K562 (cell line): ENCODE data around the gene ATP5F1A. TPM values are rescaled to one million over a fixed set of nuclear protein-coding genes. Genes with fewer than 3 reads are reported as not detected.

Experiments
- CCNT2 ChIP-seq: IDR thresholded peaks from 2 replicates; pipeline ENCODE4 v1.6.1; 2011; ENCODE audit warnings: borderline replicate concordance, low read depth, mild to moderate bottlenecking, moderate library complexity, mixed read lengths, low read length; ENCODE audit not compliant: insufficient read length; ENCODE audit errors: extremely low read depth
- CREB3 ChIP-seq: fragments of 450-650 bp; conservative IDR thresholded peaks from 2 replicates; pipeline ENCODE4 v1.6.1; 2016; ENCODE audit warnings: missing genetic modification characterization, low read depth, mild to moderate bottlenecking, missing compliant biosample characterization, moderate library complexity
- KDM5B ChIP-seq: fragments of 200-600 bp; sonication (generic); IDR thresholded peaks from 2 replicates; pipeline ENCODE4 v1.6.1; 2012; ENCODE audit warnings: low read depth, mild to moderate bottlenecking, moderate library complexity, low read length, control low read depth, inconsistent platforms; ENCODE audit not compliant: insufficient replicate concordance
- L3MBTL2 ChIP-seq: fragments of 450-650 bp; IDR thresholded peaks from 2 replicates; pipeline ENCODE4 v1.6.1; 2016; ENCODE audit warnings: mild to moderate bottlenecking, moderate library complexity
- NR4A1 ChIP-seq, 2 experiments: fragments of 250-450 bp in 1 of 2; fragments of 450-650 bp in 1 of 2; sonication (Bioruptor Pico) in 1 of 2; IDR thresholded peaks; 2 replicates each; pipeline versions ENCODE4 v1.4.0 to v1.6.1; 2016 to 2020; ENCODE audit warnings: mild to moderate bottlenecking in 2 of 2, missing compliant biosample characterization in 1 of 2, missing genetic modification characterization in 1 of 2, moderate library complexity in 1 of 2
- PCBP1 ChIP-seq: fragments of 200-400 bp; formaldehyde crosslinking; IDR thresholded peaks from 2 replicates; pipeline ENCODE4 v1.6.1; 2018; ENCODE audit warnings: mild to moderate bottlenecking, low read depth, low read length; ENCODE audit not compliant: poor library complexity, severe bottlenecking
- TAF1 ChIP-seq: IDR thresholded peaks from 2 replicates; pipeline ENCODE4 v1.6.1; 2011; ENCODE audit warnings: mild to moderate bottlenecking, low read length, moderate library complexity; ENCODE audit not compliant: insufficient read depth, control insufficient read depth, severe bottlenecking; ENCODE audit errors: extremely low read depth
- ZNF175 ChIP-seq: fragments of 200-800 bp; sonication (Bioruptor generic); IDR thresholded peaks from 2 replicates; pipeline ENCODE4 v1.6.1; 2016; ENCODE audit warnings: low read depth, mild to moderate bottlenecking, missing genetic modification characterization, missing compliant biosample characterization
- ZNF592 ChIP-seq: fragments of 450-650 bp; IDR thresholded peaks from 2 replicates; pipeline ENCODE4 v1.6.1; 2017; ENCODE audit warnings: antibody characterized with exemption, mild to moderate bottlenecking
- polyA plus RNA-seq, 8 experiments: library from polyadenylated mRNA; depleted of rRNA in 4 of 8; stranded (reverse) in 5 of 8; unstranded in 3 of 8; fragments of >200 nt; fragmentation: Nextera tagmentation in 2 of 8; fragmentation: Illumina TruSeq in 1 of 8; extraction: Ambion mirVana in 2 of 8; extraction: Trizol in 1 of 8; gene quantifications; 2 replicates each; pipeline versions ENCODE4 v1.2.1 to v1.2.3, GENCODE V29; 2011 to 2014; ENCODE audit warnings: inconsistent platforms in 1 of 8, missing spikeins in 1 of 8
- total RNA-seq, 7 experiments: library from RNA; depleted of rRNA in 6 of 7; stranded (reverse); fragments of >200 nt in 6 of 7; fragmentation: Illumina TruSeq in 2 of 7; extraction: Trizol in 2 of 7; gene quantifications; 2 replicates each; pipeline versions ENCODE4 v1.2.1 to v1.2.3, GENCODE V29; 2011 to 2021; ENCODE audit warnings: low replicate concordance in 1 of 7
- TF ChIP-seq, protein P1 (sequence below): fragments of 450-650 bp; IDR thresholded peaks from 2 replicates; pipeline ENCODE4 v1.6.1; 2014; ENCODE audit warnings: low read depth, mild to moderate bottlenecking, moderate library complexity, borderline replicate concordance
- TF ChIP-seq, protein P2 (sequence below): fragments of 250-450 bp; sonication (Bioruptor Pico); IDR thresholded peaks from 2 replicates; pipeline ENCODE4 v1.8.0; 2022; ENCODE audit warnings: moderate library complexity, mild to moderate bottlenecking, inconsistent platforms

Gene ATP5F1A
- total and polyA plus RNA-seq, 9 of the 15 experiments (the other 6 are each of a cell fraction or from before 2014, with no cell fraction given), result 377 to 762 (median 490) TPM

DNA sequence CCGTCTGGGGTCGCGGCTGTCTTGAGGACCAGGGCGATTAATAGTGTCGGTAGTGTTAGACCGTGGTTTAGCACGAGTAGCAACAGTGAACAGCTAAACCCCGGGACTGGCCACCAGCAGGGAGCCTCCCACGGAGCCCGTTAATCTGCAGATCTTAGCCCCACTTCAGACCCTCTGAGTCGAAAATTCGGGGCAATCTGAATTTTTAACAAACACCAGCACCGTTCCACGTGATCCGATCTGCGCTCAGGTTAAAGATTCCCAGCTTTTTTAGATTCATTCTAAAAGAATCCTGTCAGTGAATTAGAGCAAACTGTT is 479 bp upstream of the ATP5F1A start (continued):
- peak; percentile 47; the same call in 1 of the 2 replicates for TF ChIP-seq ZNF592
- no peak for TF ChIP-seq CCNT2
- TF ChIP-seq KDM5B, result peak; percentile 42
- TF ChIP-seq NR4A1 (CRISPR knock-in tag; IDR thresholded peaks at IDR 0.05), result no peak
- peak; percentile 60; the same call in 1 of the 2 replicates for TF ChIP-seq NR4A1 (tag; IDR thresholded peaks at IDR 0.05)
- 0 out of 2 replicates have a peak, but pooled peaks have one; percentile 10 for TF ChIP-seq ZNF175 (CRISPR knock-in tag)
- no peak for TF ChIP-seq PCBP1
- TF ChIP-seq, protein P1, sequence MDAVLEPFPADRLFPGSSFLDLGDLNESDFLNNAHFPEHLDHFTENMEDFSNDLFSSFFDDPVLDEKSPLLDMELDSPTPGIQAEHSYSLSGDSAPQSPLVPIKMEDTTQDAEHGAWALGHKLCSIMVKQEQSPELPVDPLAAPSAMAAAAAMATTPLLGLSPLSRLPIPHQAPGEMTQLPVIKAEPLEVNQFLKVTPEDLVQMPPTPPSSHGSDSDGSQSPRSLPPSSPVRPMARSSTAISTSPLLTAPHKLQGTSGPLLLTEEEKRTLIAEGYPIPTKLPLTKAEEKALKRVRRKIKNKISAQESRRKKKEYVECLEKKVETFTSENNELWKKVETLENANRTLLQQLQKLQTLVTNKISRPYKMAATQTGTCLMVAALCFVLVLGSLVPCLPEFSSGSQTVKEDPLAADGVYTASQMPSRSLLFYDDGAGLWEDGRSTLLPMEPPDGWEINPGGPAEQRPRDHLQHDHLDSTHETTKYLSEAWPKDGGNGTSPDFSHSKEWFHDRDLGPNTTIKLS, result no peak
- TF ChIP-seq TAF1, result peak; percentile 1
- TF ChIP-seq, protein P2, sequence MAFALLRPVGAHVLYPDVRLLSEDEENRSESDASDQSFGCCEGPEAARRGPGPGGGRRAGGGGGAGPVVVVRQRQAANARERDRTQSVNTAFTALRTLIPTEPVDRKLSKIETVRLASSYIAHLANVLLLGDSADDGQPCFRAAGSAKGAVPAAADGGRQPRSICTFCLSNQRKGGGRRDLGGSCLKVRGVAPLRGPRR, result peak; percentile 13; the same call in 1 of the 2 replicates
- 0 out of 2 replicates have a peak, but pooled peaks have one; percentile 8 for TF ChIP-seq L3MBTL2
- TF ChIP-seq CREB3 (tag), result 0 out of 2 replicates have a peak, but pooled peaks have one; percentile 48
